Tibial nerve (tissue), 4 donors: ENCODE measurements around the gene TNIK.

Experiments used
- EP300 ChIP-seq, 2 donors: sonication (generic); formaldehyde crosslinking; IDR thresholded peaks; one replicate each; pipeline ENCODE4 v1.6.1; 2017; ENCODE audit warnings: antibody characterized with exemption in 2 of 2, mild to moderate bottlenecking in 1 of 2
- POLR2A ChIP-seq, 2 donors: fragments of 450-650 bp; IDR thresholded peaks; one replicate each; pipeline ENCODE4 v1.6.1; 2017; ENCODE audit warnings: antibody characterized with exemption in 2 of 2, mild to moderate bottlenecking in 2 of 2, moderate library complexity in 2 of 2
- TF ChIP-seq, protein P1 (sequence below), 5 experiments: fragments of 200-600 bp in 3 of 5; fragments of 450-650 bp in 2 of 5; sonication (generic) in 3 of 5; IDR thresholded peaks; one replicate each; pipeline ENCODE4 v1.5.1; 2016 to 2019; ENCODE audit warnings: antibody characterized with exemption in 5 of 5, mild to moderate bottlenecking in 3 of 5, moderate library complexity in 2 of 5

DNA sequence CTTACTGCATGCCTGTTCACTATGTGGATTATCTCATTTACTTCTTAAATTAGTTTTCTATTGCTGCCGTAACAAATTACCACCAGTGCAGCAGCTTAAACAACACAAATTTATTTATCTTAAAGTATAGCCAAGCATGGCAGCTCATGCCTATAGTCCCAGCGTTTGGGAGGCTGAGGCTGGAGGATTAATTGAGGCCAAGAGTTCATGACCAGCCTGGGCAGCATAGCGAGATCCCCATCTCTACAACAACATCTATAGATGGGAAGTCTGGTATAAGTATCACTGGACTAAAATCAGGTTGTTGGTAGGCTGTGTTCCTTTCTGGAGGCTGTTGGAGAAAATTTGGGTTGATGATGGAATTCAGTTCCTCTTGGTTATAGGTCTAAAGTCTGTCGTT, 438.8 kb downstream of the TNIK start:
- TF ChIP-seq, protein P1, sequence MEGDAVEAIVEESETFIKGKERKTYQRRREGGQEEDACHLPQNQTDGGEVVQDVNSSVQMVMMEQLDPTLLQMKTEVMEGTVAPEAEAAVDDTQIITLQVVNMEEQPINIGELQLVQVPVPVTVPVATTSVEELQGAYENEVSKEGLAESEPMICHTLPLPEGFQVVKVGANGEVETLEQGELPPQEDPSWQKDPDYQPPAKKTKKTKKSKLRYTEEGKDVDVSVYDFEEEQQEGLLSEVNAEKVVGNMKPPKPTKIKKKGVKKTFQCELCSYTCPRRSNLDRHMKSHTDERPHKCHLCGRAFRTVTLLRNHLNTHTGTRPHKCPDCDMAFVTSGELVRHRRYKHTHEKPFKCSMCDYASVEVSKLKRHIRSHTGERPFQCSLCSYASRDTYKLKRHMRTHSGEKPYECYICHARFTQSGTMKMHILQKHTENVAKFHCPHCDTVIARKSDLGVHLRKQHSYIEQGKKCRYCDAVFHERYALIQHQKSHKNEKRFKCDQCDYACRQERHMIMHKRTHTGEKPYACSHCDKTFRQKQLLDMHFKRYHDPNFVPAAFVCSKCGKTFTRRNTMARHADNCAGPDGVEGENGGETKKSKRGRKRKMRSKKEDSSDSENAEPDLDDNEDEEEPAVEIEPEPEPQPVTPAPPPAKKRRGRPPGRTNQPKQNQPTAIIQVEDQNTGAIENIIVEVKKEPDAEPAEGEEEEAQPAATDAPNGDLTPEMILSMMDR (IDR thresholded peaks at IDR 0.05): no peak
- TF ChIP-seq POLR2A (IDR thresholded peaks at IDR 0.05): no peak
- TF ChIP-seq EP300 (IDR thresholded peaks at IDR 0.05): no peak
